HG03064 (cell line): ENCODE measurements around the gene SGPL1.
"Not testable (repeated sequence)": the region's sequence is repeated elsewhere in the genome, so short reads cannot be mapped to it uniquely, and the experiment has no call there.

Source experiments
- ATAC-seq: cut with Tn5 transposase; IDR thresholded peaks from one replicate; pipeline ENCODE4 v1.9.1; 2021; ENCODE audit warnings: low read depth; ENCODE audit not compliant: unreplicated experiment

SGPL1 gene

DNA sequence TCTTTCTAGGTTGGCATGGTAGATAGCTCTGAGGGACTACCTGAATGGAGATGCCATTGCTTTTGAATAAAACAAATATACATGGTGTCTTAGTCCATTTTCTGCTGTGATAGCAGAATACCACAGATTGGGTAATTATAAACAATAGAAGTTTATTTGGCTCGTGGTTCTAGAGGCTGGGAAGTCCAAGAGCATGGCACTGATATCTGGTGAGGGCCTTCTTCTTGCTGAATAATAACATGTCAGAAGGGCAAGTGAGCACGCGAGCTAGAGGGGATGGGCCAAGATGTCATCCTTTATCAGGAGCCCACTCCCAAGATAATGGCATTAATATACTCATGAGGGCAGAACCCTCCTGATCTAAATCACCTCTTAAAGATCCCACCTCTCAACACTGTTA, 21.9 kb downstream of the SGPL1 start:
- no peak for ATAC-seq

GRCh38 chr10:70838270-70838805, 22.6 kb downstream of the SGPL1 start:
- ATAC-seq, result no peak

- no peak for ATAC-seq
Measured at GRCh38 chr10:70840836-70841235, 25.1 kb downstream of the SGPL1 start.

DNA sequence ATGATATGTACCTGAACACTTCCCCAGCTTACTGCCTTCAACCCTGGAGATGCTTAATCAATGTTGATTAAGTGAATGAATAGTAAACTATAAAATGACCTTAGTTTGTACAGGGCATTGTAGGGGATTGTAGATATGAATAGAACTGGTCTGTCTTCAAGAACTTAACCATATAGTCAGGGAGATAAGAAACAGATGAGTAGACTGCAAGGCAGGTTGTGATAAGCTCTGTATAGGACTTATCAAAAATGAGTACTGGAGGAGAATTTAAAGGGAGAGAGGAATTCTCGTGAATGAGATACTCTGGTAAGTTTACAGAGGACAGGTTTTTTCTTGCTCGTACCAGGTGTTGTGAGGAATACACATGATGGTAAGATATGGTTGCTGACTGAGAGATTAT, 27.6 kb downstream of the SGPL1 start:
- no peak for ATAC-seq

DNA sequence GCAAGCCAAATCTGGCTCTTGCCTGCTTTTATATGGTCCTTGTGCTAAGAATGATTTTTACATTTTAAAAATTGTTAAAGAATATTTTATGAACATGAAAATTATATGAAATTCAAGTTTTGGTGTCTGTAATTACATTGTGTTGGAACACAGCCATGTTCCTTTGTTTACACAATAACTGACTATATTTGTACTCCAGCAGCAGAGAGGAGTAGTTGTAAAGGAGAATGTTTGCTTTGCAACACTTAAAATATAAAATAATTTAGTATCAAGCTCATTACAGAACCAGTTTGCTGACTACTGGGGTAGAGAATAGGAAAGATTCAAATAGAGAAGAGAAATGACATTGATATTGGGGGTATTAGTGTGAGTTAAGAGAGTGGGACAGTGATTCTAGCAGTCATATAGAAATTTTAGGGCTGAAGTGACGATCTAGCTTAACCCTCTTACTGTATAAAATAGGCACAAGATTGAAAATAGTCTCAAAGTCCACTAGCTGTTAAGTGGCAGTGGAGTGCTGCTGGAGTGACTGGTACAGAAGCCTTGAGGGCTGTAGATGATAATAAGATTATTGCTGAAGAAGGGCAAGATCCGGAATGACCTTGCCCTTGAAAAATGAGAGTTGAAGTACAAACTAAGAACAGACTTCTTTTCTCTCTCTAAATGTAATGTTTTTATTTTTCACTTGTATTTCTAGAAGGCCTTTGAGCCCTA, 28.2 kb downstream of the SGPL1 start:
- ATAC-seq, result no peak

DNA sequence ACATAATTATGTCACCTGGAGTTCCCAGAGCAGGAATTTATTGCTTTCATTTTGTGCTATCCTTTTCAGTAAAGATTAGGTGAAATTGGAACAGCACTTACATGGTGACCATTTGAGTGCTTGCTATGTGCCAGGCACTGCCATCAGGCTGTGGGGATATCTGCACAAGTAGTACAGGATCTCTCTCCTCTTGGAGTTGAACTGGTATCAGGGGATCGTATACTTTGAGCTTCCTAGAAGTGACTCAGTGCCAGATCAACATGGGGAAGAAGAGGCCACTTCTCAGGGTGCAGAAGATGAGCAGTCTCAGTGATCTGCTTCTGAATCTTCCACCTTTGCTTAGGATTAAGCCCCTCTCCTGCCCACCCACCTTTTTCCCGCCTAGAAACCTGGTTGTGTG, 29.5 kb downstream of the SGPL1 start:
- no peak for ATAC-seq

DNA sequence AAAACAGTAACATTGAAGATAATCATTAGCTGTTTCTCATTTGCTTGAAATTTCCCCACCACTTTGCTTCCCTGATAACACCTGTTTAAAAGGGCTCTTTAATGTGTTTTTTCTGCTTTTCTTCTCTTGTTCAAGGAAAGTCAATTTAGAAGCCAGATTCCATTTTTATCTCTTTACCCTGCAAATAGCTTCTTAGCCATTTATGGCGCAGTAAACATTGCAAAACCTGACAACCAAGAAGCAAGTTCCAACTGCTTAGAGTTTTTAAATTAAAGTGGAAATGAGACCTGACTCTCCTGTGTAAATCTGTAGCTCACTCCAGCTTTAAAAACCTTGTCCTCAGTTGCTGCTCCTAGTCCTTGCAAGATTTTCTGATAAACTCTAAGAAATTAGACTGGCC, 30.1 kb downstream of the SGPL1 start:
- no peak for ATAC-seq

GRCh38 chr10:70846795-70847194, 31.0 kb downstream of the SGPL1 start:
- no peak for ATAC-seq

- no peak for ATAC-seq
Measured at GRCh38 chr10:70847659-70848360, 32.1 kb downstream of the SGPL1 start.

- no peak for ATAC-seq
Measured at GRCh38 chr10:70849582-70850016, 33.9 kb downstream of the SGPL1 start.

DNA sequence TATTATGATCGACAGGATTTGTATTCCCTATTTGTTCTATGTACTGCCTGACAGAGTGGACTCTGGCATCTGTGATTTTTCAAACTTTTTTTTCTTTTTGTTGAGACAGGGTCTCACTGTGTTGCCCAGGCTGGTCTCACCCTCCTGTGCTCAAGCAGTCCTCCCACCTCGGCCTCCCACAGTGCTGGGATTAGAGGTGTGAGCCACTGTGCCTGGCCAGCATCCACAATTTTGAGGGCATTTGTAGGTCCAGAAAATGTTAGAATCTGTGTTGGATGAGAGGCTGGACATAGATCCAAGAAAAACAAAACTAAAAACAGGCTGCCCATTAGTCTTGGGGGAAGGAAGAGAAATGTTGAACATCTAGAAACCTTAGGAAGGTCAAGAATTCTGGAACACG, 34.3 kb downstream of the SGPL1 start:
- no peak for ATAC-seq

DNA sequence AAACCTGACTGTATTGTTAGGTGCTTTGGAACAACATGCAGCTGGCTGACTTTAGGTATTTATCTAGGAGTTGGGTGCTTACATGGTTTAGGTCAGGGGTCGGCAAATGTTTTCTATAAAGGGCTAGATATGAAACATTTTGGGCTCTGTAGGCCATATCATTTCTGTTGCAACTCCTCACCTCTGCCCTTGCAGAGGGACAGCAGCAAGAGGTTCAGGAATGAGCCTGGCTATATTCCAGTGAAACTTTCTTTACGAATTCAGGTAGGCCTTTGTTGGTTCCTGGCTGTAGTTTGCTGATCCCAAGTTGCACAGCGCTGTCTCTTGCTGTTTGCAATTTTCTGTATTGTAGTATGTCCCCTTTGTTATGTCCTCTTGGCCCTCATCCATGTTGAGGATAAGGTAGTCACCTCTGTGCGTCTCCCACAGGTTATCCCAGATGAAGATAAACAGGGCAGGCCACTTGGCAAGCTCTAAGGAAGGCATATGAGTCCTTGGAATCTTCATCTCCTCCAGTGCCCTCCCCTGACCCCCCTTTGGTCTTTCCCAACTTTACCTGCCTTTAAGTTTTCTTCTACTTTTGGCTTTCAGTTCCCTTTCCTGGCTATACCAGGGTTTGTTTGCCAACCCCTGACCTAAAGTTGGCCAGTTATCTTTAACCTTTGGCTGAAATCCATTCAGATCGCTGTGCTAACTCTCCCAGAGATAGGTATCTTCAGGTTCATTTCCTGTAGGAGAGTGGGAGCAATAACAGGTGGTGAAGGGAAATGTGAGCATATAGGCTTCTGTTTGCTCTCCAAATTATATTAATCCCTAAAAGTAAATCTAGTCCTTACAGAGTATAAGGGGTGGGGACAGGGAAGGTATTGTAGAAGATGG, 36.1 kb downstream of the SGPL1 start:
- no peak for ATAC-seq

DNA sequence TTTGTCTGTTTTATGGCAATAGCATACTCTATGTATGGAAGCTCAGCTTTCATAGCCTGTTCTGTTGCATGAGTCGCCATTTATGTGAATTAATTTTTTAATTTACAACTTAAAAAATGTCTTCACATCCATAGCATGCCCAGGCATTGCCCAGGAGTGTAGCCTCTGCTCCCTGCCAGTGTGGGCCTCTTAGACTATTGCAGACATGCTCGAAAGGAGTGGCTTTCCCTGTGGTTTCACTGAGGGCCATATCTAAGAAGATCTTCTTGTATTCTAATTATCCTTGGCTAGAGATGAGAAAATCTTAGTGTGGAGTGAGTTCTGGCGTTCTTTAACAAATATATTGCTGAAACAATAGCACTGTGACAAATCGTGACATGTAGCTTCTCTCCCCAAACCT, 37.3 kb downstream of the SGPL1 start:
- ATAC-seq, result no peak

DNA sequence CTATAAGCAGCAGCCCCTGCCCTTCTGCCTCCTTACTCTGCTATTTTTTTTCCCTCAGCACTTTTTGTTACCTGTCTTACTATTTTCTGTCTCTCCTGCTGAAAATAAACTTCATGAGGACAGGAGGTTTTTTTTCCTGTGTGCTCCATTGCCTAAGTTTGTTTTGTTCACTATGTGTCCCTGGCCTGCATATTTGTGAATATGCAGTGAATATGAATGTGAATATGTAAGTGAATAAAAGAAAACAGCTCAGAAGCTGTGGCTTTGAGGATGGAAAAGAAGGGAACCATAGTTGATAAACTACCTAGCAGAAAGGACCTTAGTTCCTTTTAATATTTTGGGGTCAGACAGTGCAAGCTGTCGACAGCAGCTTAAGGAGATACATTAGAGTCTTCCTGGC, 37.7 kb downstream of the SGPL1 start:
- no peak for ATAC-seq

DNA sequence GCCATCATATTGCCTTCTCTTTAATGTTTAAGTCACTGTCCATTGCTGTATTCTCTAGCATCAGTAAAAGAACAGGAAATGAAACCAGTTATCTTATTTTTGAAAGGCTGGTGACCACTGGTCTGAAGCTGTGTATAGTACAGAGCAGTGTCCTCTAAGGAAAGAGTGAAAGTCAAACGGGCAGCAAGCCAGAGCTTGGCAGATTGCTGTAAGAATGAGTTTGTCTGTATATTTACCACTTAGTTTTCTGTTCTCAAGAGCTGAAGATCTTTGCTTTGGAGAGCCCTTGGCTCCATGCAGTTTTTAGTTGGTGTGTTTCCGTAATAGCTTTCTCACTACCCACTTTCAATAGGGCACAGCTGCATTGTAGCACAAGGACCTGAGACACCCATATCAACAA, 40.7 kb downstream of the SGPL1 start:
- no peak for ATAC-seq

DNA sequence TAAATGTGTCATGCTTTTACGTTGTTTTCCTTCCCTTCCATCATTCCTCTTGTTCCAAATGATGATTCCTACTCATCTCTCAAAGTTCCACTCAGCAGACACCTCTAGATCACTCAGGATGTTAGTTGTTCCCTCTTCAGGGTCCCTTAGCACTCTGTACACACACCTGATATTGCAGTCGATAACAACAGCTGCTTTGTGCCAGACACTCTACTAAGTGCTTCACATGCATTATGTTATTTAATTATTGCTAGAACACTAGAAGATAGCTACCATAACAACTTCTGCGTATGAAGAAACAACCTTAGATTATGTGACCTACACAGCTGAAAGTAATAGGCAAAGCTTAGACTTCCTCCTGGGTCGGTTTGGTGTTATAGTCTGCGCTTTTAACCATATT, 43.0 kb downstream of the SGPL1 start:
- no peak for ATAC-seq

GRCh38 chr10:70861495-70862197, 45.9 kb downstream of the SGPL1 start:
- ATAC-seq, result not testable (repeated sequence)

- ATAC-seq, result no peak
Measured at GRCh38 chr10:70863470-70864160, 47.9 kb downstream of the SGPL1 start.

DNA sequence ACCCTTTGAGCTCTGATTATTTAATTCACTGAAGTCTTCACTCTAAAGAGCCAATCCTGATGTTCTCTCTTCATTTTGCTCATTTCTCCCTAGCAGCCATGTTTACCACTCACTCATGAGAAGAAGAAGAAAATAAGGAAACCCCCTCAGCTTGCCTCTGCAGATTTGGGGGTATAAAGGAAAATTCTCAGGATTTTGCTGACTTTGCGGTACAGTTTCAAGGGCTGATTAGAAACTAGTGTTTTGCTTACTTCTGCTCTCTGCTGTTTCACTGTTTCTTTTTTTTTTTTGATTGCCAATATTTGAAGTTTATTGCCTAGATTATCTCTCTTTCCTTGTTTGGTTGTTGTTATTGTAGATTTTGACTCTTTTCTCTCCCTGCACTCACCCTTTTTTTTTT, 49.2 kb downstream of the SGPL1 start:
- no peak for ATAC-seq

DNA sequence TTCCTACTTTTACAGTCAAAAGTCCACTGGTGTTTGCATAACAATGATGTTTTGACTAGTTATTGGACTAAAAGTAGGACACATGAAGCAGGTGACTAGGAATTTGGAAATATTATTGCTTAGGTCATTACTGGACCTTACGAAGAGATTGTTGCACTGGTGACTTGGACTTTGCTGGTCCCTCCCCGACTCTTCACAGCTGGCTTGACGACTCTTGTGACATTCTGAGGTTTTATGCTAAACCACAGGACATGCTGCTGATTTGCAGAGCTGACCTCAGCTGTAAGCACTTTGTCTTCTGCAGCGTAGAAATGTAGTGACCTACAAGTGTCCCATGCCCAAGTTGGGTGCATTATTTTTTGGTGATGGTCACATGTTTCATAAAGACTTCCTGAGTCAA, 50.7 kb downstream of the SGPL1 start:
- no peak for ATAC-seq
